ENCODE data around the gene RNF180.

Gene RNF180

GRCh38 chr5:64418013-64418412 is 252.4 kb downstream of the RNF180 start:
- no peak for DNase-seq (ENCODE audit: low read depth)
- no peak for TF ChIP-seq CTCF (conservative IDR thresholded peaks at IDR 0.05; ENCODE audit: low read depth, low read length)
- H3K4me3 ChIP-seq (ENCODE audit: low read depth, low read length), result no peak overlapping the region

Data from choroid plexus epithelial cell (primary cell).